ENCODE measurements around the gene KSR2. TPM values are rescaled to one million over a fixed set of nuclear protein-coding genes. Genes with fewer than 3 reads are reported as not detected.

The KSR2 gene
- total RNA-seq, 1 experiment from 2014 or later = 0.02 TPM

DNA sequence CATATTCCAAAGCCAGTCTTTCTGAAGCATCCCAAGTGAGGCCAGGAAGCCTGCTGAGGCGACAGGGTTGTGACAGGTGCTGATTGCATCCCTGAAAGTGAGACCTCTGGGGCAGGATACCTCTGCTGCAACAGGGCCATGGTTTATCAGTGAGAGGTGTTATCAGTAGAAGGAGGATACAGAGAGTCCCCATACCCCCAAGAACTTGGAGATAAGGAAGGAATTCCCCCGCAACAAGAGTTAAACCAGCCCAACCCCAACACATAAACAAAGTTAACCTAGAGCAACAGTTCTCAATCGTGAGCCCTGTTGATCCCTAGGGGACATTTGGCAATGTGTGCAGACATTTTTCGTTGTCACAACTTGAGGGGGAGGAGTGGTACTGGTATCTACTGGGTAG, 374.3 kb downstream of the KSR2 start:
- no peak for DNase-seq (ENCODE audit: unreplicated experiment)
- H3K27me3 Mint-ChIP-seq (ENCODE audit: insufficient read depth, unreplicated experiment) = peaks cover 25% of the 10 kb centered on the region
- H3K36me3 Mint-ChIP-seq (ENCODE audit: insufficient read depth, unreplicated experiment) = no peaks in the 10 kb centered on the region
- H3K4me3 Mint-ChIP-seq (ENCODE audit: unreplicated experiment) = no peak overlapping the region
- BruUV-seq (replicated peaks) = no TSS peak
- CTCF ChIA-PET = interaction anchor here (0.5 to 3.0 kb wide), 10 partner anchors 8 to 359 kb away, joined by 3 to 13 read pairs (median 3); no protein-coding TSS in a partner anchor
- peaks cover 8% of the 10 kb centered on the region for H3K9me3 Mint-ChIP-seq (ENCODE audit: unreplicated experiment)
- POLR2A ChIA-PET = no interaction called here
- H3K27ac Mint-ChIP-seq (ENCODE audit: low read depth, unreplicated experiment) = no peak overlapping the region
- H3K4me1 Mint-ChIP-seq (ENCODE audit: insufficient read depth, unreplicated experiment) = no peaks in the 10 kb centered on the region
- TF ChIP-seq, protein P1, sequence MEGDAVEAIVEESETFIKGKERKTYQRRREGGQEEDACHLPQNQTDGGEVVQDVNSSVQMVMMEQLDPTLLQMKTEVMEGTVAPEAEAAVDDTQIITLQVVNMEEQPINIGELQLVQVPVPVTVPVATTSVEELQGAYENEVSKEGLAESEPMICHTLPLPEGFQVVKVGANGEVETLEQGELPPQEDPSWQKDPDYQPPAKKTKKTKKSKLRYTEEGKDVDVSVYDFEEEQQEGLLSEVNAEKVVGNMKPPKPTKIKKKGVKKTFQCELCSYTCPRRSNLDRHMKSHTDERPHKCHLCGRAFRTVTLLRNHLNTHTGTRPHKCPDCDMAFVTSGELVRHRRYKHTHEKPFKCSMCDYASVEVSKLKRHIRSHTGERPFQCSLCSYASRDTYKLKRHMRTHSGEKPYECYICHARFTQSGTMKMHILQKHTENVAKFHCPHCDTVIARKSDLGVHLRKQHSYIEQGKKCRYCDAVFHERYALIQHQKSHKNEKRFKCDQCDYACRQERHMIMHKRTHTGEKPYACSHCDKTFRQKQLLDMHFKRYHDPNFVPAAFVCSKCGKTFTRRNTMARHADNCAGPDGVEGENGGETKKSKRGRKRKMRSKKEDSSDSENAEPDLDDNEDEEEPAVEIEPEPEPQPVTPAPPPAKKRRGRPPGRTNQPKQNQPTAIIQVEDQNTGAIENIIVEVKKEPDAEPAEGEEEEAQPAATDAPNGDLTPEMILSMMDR (IDR thresholded peaks at IDR 0.05; ENCODE audit: unreplicated experiment) = no peak
- intact Hi-C loops (cut with micrococcal nuclease) = no loop called here

DNA sequence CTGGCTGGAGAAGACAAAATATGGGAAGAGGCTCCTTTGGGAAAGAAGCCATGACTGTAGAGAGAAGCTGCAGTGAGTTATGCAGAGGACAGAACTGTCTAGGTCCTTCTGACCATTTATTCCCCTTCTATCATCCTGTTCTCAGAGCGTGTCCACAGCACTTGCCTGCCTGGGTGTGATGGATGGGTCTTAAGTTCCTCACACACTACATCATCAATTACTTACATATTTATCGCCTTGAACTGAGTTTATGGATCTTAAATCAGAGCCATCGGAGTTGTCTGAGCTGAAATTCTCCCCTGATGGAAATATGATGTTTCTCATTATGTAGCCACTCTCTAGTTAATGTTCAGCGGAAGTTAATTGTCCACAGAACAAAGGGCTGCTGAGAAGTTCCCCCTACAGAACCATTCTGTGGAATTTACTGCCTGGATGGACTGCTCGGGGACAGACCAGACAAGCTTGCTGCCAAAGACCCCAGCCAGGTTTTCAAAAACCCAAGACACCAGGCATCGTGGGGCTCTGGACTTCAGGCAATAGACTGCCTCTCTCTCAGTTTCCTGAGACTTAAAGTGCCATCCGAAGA, 374.9 kb downstream of the KSR2 start:
- Mint-ChIP-seq H3K4me1 (ENCODE audit: insufficient read depth, unreplicated experiment) (no peaks in the 10 kb centered on the region), H3K4me3 (ENCODE audit: unreplicated experiment) (no peak overlapping the region), H3K36me3 (ENCODE audit: insufficient read depth, unreplicated experiment) (no peaks in the 10 kb centered on the region), H3K9me3 (ENCODE audit: unreplicated experiment) (peaks cover 8% of the 10 kb centered on the region), H3K27me3 (ENCODE audit: insufficient read depth, unreplicated experiment) (peaks cover 25% of the 10 kb centered on the region), H3K27ac (ENCODE audit: low read depth, unreplicated experiment) (no peak overlapping the region)
- BruUV-seq (replicated peaks) = no TSS peak
- ChIA-PET CTCF (interaction anchor here (0.6 to 3.0 kb wide), 7 partner anchors 9 to 381 kb away, joined by 3 to 13 read pairs (median 4); no protein-coding TSS in a partner anchor), POLR2A (no interaction called here)
- intact Hi-C loops (cut with micrococcal nuclease) = no loop called here
- TF ChIP-seq, protein P1 (IDR thresholded peaks at IDR 0.05; ENCODE audit: unreplicated experiment) = no peak
- no peak for DNase-seq (ENCODE audit: unreplicated experiment)

DNA sequence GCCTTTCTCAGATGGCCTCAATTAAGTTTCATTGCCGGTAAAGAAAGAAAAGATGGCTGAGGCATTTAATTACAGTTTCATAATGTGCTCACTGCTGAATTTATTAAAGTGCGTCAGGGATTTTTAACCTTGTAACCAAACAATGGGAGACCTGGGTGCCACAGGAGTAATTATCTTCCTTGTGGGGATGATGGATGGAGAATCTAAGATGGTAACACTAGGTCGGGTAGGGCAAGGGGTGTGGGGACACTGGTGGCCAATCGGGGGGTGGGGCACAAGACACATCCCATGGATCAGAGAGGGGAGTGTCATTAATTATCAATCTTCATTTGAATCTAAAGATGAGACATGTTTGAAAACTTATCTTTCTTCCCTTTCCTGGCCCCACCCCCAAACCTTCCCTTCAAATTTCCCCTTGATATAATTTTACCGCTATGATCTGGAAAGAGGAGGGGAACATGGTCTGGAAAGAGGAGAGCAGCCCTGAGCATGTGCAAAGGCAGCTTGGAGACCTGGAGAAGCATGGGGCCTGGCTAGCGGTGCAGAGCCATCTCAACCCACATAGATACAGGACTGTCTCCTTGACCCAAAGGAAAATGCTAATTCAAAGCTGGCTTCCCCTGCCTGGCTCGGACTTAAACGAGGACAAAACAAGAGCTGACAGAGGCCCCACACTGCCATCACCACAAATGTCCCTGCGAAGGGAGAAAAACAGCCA, 376.0 kb downstream of the KSR2 start:
- intact Hi-C loops (cut with micrococcal nuclease) = no loop called here
- BruUV-seq (replicated peaks) = no TSS peak
- no peaks in the 10 kb centered on the region for H3K36me3 Mint-ChIP-seq (ENCODE audit: insufficient read depth, unreplicated experiment)
- CTCF ChIA-PET = interaction anchor here (0.5 to 3.0 kb wide), 6 partner anchors 225 to 435 kb away, joined by 3 to 13 read pairs (median 6); no protein-coding TSS in a partner anchor
- DNase-seq (ENCODE audit: unreplicated experiment) = no peak
- peaks cover 24% of the 10 kb centered on the region for H3K27me3 Mint-ChIP-seq (ENCODE audit: insufficient read depth, unreplicated experiment)
- TF ChIP-seq, protein P1 (IDR thresholded peaks at IDR 0.05; ENCODE audit: unreplicated experiment) = no peak
- peaks cover 8% of the 10 kb centered on the region for H3K9me3 Mint-ChIP-seq (ENCODE audit: unreplicated experiment)
- no peak overlapping the region for H3K4me3 Mint-ChIP-seq (ENCODE audit: unreplicated experiment)
- POLR2A ChIA-PET = no interaction called here
- H3K27ac Mint-ChIP-seq (ENCODE audit: low read depth, unreplicated experiment) = no peak overlapping the region
- no peaks in the 10 kb centered on the region for H3K4me1 Mint-ChIP-seq (ENCODE audit: insufficient read depth, unreplicated experiment)

DNA sequence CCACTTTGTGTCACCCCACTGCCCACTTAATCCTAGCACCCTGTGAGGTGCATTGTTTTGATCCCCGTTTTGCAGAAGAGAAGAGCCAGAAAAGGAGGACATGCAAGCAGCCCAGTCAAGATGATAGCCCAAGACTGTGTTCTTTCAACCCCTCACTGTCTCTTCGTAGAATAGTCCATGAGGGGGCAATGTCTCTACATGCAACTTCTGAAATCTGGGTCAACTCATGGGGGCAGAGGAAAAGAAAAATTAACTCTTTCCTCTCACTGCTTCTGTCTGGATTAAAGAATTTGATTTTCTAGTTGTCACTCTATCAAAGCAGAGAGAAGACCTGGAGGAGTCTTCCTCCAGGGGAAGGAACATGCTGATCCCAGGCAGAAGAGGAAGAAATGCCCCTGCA, 377.8 kb downstream of the KSR2 start:
- TF ChIP-seq, protein P1 (IDR thresholded peaks at IDR 0.05; ENCODE audit: unreplicated experiment) = no peak
- Mint-ChIP-seq H3K4me1 (ENCODE audit: insufficient read depth, unreplicated experiment) (no peaks in the 10 kb centered on the region), H3K27ac (ENCODE audit: low read depth, unreplicated experiment) (no peak overlapping the region), H3K36me3 (ENCODE audit: insufficient read depth, unreplicated experiment) (no peaks in the 10 kb centered on the region), H3K27me3 (ENCODE audit: insufficient read depth, unreplicated experiment) (peaks cover 12% of the 10 kb centered on the region), H3K9me3 (ENCODE audit: unreplicated experiment) (no peaks in the 10 kb centered on the region), H3K4me3 (ENCODE audit: unreplicated experiment) (no peak overlapping the region)
- no peak for DNase-seq (ENCODE audit: unreplicated experiment)
- intact Hi-C loops (cut with micrococcal nuclease) = no loop called here
- BruUV-seq (replicated peaks) = no TSS peak
- CTCF ChIA-PET = interaction anchor here (1.1 to 6.2 kb wide), 4 partner anchors 12 to 379 kb away, joined by 3 to 128 read pairs (median 18); no protein-coding TSS in a partner anchor
- POLR2A ChIA-PET = no interaction called here

All from MCF 10A (cell line).